Measurements from ENCODE around the gene LDLRAD3. TPM values are rescaled to one million over a fixed set of nuclear protein-coding genes. Genes with fewer than 3 reads are reported as not detected.

LDLRAD3 gene
- total RNA-seq, 2 experiments from 2014 or later, result 0.12 to 0.24 TPM

- no peak for DNase-seq
- H3K27ac Mint-ChIP-seq, result no peak overlapping the region
- peaks cover 45% of the 10 kb centered on the region for H3K27me3 Mint-ChIP-seq
- H3K9me3 Mint-ChIP-seq, result no peaks in the 10 kb centered on the region
- H3K36me3 Mint-ChIP-seq, result no peaks in the 10 kb centered on the region
- H3K4me1 Mint-ChIP-seq, result peaks cover 5% of the 10 kb centered on the region
- H3K4me3 Mint-ChIP-seq, result no peak overlapping the region
These were observed 6.8 kb upstream of the LDLRAD3 start for GRCh38 chr11:35937111-35937510.

GRCh38 chr11:35937700-35938099 lies 6.2 kb upstream of the LDLRAD3 start:
- Mint-ChIP-seq H3K9me3 (no peaks in the 10 kb centered on the region), H3K27me3 (peaks cover 47% of the 10 kb centered on the region), H3K36me3 (no peaks in the 10 kb centered on the region), H3K27ac (no peak overlapping the region), H3K4me3 (no peak overlapping the region), H3K4me1 (peaks cover 3% of the 10 kb centered on the region)
- DNase-seq, result no peak

- Mint-ChIP-seq H3K27ac (no peak overlapping the region), H3K4me3 (no peak overlapping the region), H3K36me3 (no peaks in the 10 kb centered on the region), H3K9me3 (no peaks in the 10 kb centered on the region), H3K4me1 (no peaks in the 10 kb centered on the region), H3K27me3 (peaks cover 49% of the 10 kb centered on the region)
- no peak for DNase-seq
These were observed 5.6 kb upstream of the LDLRAD3 start for GRCh38 chr11:35938231-35938630.

GRCh38 chr11:35943309-35943708 lies 553 bp upstream of the LDLRAD3 start:
- Mint-ChIP-seq H3K36me3 (no peaks in the 10 kb centered on the region), H3K27ac (no peak overlapping the region), H3K4me1 (peaks cover 3% of the 10 kb centered on the region), H3K4me3 (peak overlapping the region; percentile 55), H3K9me3 (no peaks in the 10 kb centered on the region), H3K27me3 (peaks cover 66% of the 10 kb centered on the region)
- no peak for DNase-seq

DNA sequence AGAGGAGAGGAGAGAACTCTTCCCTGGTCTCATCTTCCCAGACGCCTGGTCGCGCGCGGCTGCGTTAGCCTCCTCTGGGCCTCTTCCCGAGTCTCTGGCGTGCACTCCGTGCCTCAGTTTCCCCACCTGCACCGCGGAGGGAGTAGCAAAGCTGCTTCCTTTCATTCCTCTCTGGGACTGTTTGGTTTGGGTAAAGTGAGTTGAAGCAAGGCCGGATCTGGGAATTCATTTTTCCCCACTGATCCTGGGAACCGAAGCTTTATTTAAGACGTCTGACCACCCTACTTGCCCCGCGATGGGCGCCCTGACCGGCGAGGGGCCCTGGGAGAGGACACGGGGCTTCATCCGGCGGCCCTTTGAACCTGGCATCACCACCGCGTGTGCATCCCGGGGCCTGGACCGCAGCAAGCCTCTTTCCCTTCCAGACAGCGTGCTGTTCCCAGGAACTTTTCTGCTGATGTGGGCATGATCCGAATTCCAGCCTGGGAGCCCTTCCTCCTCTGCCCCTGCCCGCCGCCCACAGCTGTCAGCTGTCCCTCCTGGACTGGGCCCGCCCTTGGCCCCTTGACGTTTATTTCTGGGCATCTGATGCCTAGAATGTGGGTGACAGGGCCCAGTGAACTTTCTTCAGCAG lies 758 bp downstream of the LDLRAD3 start:
- H3K4me3 Mint-ChIP-seq, result peak overlapping the region; percentile 79
- H3K9me3 Mint-ChIP-seq, result no peaks in the 10 kb centered on the region
- peaks cover 3% of the 10 kb centered on the region for H3K4me1 Mint-ChIP-seq
- no peaks in the 10 kb centered on the region for H3K36me3 Mint-ChIP-seq
- peaks cover 59% of the 10 kb centered on the region for H3K27me3 Mint-ChIP-seq
- no peak overlapping the region for H3K27ac Mint-ChIP-seq
- no peak for DNase-seq

DNA sequence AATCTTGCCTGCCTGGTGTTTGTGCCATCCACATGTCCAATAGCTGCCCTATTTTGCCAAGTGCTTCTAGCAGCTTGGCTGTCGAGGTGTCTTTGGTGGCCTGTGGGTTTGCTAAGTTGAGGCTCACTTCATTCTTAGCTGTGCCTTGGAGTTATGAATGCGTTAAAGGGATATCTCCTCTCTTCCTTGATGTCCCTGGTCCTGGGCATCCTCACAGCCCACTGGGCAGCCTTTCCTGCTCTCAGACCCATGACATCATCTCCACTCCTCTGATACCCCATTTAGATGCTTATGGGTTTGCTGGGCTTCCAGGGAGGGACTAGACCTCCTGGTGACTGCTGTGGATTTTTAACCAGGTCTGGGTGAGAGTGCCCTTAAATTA lies 1.3 kb downstream of the LDLRAD3 start:
- H3K27ac Mint-ChIP-seq, result no peak overlapping the region
- H3K4me3 Mint-ChIP-seq, result peak overlapping the region; percentile 79
- no peaks in the 10 kb centered on the region for H3K36me3 Mint-ChIP-seq
- peaks cover 54% of the 10 kb centered on the region for H3K27me3 Mint-ChIP-seq
- H3K9me3 Mint-ChIP-seq, result no peaks in the 10 kb centered on the region
- no peak for DNase-seq
- H3K4me1 Mint-ChIP-seq, result peaks cover 3% of the 10 kb centered on the region

DNA sequence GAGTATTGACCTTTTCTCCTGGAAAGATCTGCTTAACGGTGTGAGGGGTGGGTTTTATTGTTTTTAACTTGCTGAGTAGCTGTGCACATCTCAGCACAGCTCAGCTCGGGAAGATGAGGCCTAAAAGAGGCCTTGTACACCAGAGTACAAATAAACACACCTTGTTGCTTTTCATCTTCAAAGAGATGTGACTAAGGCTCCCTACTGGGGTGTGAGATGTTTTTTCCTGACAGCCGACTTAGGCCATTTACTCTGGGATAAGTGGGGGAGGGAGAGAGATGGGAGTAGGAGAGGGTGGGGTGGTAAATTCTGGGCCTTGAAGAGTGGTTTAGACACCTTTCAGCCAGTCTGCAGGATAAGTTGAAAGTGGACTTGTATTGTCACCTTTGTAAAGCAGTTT lies 2.9 kb downstream of the LDLRAD3 start:
- H3K4me1 Mint-ChIP-seq, result peaks cover 3% of the 10 kb centered on the region
- no peak overlapping the region for H3K27ac Mint-ChIP-seq
- no peak overlapping the region for H3K4me3 Mint-ChIP-seq
- H3K27me3 Mint-ChIP-seq, result peaks cover 56% of the 10 kb centered on the region
- no peaks in the 10 kb centered on the region for H3K36me3 Mint-ChIP-seq
- H3K9me3 Mint-ChIP-seq, result no peaks in the 10 kb centered on the region
- no peak for DNase-seq

GRCh38 chr11:35947437-35947836 lies 3.6 kb downstream of the LDLRAD3 start:
- Mint-ChIP-seq H3K9me3 (no peaks in the 10 kb centered on the region), H3K27ac (no peak overlapping the region), H3K36me3 (no peaks in the 10 kb centered on the region), H3K4me3 (no peak overlapping the region), H3K4me1 (peaks cover 3% of the 10 kb centered on the region), H3K27me3 (peaks cover 51% of the 10 kb centered on the region)
- no peak for DNase-seq

DNA sequence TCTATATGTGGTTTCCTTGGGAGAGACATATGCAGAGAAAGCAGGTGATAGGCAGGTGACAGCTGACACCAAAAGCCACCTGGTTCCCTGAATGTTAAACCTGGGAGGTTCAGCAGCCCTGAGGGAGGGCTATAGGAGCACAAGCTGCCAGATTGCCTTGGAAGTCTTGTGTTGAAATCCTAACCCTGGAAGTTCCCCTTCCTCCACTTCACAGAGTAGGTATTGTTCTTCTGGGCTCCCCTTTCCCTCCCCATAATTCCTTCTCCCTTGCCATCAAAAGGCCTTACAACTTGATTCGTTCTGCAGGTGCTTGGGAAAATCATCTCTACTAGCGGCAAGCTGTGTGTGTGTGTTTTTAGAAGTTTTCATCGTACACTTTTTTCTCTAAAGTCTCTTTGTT lies 5.4 kb downstream of the LDLRAD3 start:
- H3K4me1 Mint-ChIP-seq, result no peaks in the 10 kb centered on the region
- peaks cover 35% of the 10 kb centered on the region for H3K27me3 Mint-ChIP-seq
- H3K27ac Mint-ChIP-seq, result no peak overlapping the region
- no peak overlapping the region for H3K4me3 Mint-ChIP-seq
- no peaks in the 10 kb centered on the region for H3K36me3 Mint-ChIP-seq
- no peaks in the 10 kb centered on the region for H3K9me3 Mint-ChIP-seq
- no peak for DNase-seq

DNA sequence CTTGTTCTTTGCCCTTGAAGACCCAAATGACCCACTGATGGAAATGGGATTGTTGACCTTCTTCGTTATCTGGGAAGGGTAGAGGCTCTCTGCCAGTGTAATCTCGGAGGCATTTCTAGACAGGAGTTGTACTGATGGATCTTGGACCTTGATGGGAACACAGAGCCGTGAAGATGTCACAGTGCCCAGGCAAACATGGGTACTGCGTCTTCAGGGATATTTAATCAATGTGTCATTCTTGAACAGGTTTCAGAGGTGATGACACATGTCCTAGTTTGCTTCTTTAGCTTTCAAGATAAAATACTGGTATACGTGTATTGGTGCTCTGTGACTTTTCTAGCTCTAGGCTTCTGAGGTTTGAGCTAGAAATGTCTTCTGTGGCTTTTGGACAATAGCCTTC lies 6.2 kb downstream of the LDLRAD3 start:
- Mint-ChIP-seq H3K4me1 (no peaks in the 10 kb centered on the region), H3K9me3 (no peaks in the 10 kb centered on the region), H3K36me3 (no peaks in the 10 kb centered on the region), H3K4me3 (no peak overlapping the region), H3K27ac (no peak overlapping the region), H3K27me3 (peaks cover 27% of the 10 kb centered on the region)
- DNase-seq, result no peak

DNA sequence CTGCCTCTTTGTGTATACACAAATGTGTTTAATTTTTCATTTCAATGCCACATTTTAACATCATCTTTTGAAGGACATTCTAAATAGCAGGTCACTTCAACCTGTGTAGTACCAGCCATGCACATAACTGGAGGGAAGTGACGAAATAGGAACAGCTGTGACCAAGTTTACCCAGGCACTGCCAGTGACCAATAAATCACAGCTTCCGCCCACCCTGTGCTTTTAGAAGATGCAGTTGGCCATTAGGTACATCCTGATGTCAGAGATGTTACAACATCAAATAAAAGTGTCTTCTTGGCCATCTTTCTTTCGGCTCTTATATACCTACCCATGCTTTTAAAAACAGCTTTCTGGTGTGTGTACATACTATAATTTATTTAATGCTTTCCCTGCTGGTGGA lies 7.8 kb downstream of the LDLRAD3 start:
- no peaks in the 10 kb centered on the region for H3K36me3 Mint-ChIP-seq
- H3K9me3 Mint-ChIP-seq, result no peaks in the 10 kb centered on the region
- no peak for DNase-seq
- H3K27me3 Mint-ChIP-seq, result peaks cover 16% of the 10 kb centered on the region
- no peak overlapping the region for H3K4me3 Mint-ChIP-seq
- H3K27ac Mint-ChIP-seq, result no peak overlapping the region
- no peaks in the 10 kb centered on the region for H3K4me1 Mint-ChIP-seq

- Mint-ChIP-seq H3K27ac (no peak overlapping the region), H3K4me3 (no peak overlapping the region), H3K27me3 (peaks cover 13% of the 10 kb centered on the region), H3K9me3 (no peaks in the 10 kb centered on the region), H3K4me1 (no peaks in the 10 kb centered on the region), H3K36me3 (no peaks in the 10 kb centered on the region)
- DNase-seq, result no peak
These were observed 9.4 kb downstream of the LDLRAD3 start for GRCh38 chr11:35953081-35953760.

- H3K4me3 Mint-ChIP-seq, result no peak overlapping the region
- H3K9me3 Mint-ChIP-seq, result no peaks in the 10 kb centered on the region
- H3K36me3 Mint-ChIP-seq, result no peaks in the 10 kb centered on the region
- H3K27ac Mint-ChIP-seq, result no peak overlapping the region
- peaks cover 13% of the 10 kb centered on the region for H3K27me3 Mint-ChIP-seq
- H3K4me1 Mint-ChIP-seq, result no peaks in the 10 kb centered on the region
- no peak for DNase-seq
These were observed 10.3 kb downstream of the LDLRAD3 start for GRCh38 chr11:35954205-35954604.

GRCh38 chr11:35955636-35956035 lies 11.8 kb downstream of the LDLRAD3 start:
- Mint-ChIP-seq H3K36me3 (no peaks in the 10 kb centered on the region), H3K27ac (no peak overlapping the region)

DNA sequence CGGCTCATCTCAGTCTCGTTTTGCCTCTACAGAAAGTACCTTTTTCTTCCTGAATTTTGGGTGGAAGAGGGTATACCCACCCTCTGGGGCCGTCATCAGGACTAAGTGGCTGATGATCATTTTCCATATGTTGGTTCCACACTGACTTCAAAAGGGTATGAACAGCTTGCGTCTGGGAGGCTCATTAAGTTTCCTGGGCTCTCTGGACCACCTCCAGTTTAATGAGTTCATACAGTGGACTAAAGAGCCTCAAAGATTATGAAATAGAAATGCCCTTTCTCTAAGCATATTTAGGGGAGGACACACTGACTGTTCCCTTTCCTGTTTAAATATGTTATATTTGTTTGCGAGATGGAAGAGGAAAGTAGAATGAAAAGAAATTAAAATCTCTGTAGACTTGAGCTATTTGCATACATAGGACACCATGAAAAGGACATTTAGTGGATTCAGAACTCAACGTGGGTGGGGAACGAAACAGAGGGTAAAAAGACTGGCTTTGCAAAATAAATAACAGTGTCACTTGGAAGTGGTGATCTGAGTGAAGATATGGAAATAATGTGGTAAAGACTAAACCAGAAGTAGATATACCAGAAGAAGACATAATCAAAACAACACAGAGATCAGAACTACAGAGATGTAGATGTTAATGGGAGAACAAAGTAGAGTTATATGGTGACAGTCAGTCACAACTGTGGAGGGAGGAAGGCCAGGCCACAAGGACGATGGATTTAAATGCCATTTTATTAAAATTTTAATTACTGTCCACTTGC lies 18.7 kb downstream of the LDLRAD3 start:
- H3K27ac Mint-ChIP-seq, result no peak overlapping the region
- H3K36me3 Mint-ChIP-seq, result no peaks in the 10 kb centered on the region
- H3K27me3 Mint-ChIP-seq, result peaks cover 7% of the 10 kb centered on the region
- no peaks in the 10 kb centered on the region for H3K9me3 Mint-ChIP-seq
- H3K4me1 Mint-ChIP-seq, result no peaks in the 10 kb centered on the region
- H3K4me3 Mint-ChIP-seq, result no peak overlapping the region
- no peak for DNase-seq

More at GRCh38 chr11:35955636-35956035, 11.8 kb downstream of the LDLRAD3 start:
- H3K4me1 Mint-ChIP-seq, result no peaks in the 10 kb centered on the region
- no peak for DNase-seq
- H3K27me3 Mint-ChIP-seq, result peaks cover 11% of the 10 kb centered on the region
- H3K4me3 Mint-ChIP-seq, result no peak overlapping the region
- no peaks in the 10 kb centered on the region for H3K9me3 Mint-ChIP-seq

Measured in activated naive CD8-positive, alpha-beta T cell treated with anti-CD3 and anti-CD28 coated beads for 36 hours (primary cell).